Amygdala (tissue), 56 donors: ENCODE results near the gene TMEM123.

Experiments
- DNase-seq, 56 donors: peaks; one replicate each; lab custom pipeline; 2025; lab: John Stamatoyannopoulos, UW

Gene TMEM123

DNA sequence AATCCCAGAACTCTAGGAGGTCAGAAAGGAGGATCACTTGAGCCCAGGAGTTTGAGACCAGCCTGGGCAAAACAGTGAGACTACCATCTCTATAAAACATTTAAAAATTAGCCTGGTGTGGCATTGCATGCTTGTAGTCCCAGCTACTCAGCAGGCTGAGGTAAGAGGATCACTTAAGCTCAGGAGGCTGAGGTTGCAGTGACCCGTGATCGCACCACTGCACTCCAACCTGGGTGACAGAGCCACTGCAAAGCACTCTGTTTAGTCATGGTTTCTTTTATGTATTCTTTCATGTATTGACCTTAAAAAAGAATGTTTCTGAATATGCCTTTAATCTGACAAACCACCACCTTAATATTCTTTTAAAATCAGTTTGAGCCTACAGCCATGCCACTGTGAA is 53.4 kb downstream of the TMEM123 start:
- no peak for DNase-seq

- DNase-seq = no peak
Observed at GRCh38 chr11:102398297-102398696, 54.3 kb downstream of the TMEM123 start.

DNA sequence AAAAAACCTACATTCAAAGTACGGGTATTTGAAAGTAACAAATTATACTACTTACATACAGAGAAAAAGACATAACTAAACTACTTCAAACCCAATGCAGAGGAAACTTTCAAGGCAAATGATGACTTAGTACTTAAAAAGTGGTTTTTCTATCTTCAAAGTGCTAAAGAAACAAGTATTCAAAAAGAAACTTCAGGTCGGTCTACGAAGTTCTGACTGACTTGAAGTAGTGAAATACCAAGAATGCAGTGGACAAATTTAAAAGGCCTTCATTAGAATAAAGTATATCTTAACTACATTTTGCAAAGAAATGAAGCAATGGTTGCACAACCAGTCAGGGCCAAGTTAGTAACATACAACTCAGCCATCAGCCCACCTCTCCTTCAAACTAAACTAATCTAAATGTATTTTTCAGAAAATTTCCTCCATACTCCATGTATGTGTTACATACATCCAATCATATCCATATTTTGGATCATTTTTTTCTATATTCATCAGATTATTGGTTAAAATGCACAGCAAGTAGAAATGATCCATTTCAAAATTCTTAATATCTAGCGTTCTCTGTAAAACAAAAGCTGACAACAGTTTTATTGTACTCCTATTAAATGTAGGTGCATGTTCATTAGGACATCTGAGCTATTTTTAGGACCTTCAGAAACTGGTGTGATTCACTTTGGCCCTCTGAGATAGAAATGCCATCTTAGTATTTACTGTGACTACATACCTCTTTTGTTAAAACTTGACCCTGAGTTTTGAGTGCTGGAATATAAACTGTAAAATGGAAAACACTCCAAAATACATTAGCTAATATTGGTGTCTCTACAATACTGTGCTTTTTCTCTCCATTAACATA is 55.6 kb downstream of the TMEM123 start:
- no peak for DNase-seq

- no peak for DNase-seq
Observed at GRCh38 chr11:102395720-102396393, 56.7 kb downstream of the TMEM123 start.

DNA sequence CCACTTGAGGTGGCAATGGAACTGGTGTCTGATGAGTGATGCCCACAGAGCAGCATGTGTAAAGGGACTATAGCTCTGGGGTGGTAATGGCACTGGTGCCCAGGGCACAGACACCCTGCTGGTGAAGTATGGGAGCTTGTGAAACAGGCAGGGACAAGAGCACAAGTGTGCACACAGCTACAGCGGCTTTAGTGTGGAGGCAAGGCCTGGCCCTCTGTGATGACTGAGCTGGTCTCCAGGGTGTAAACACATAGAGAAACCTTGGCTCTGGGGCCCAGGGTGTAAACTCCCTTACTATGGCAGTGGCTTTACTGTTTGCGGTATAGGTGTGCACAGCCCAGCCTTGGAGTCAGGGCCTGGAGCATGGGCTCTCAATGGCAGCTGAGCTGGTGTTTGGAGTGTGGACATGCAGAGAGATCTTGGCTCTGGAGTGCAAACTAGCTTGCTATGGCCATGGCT is 59.3 kb downstream of the TMEM123 start:
- no peak for DNase-seq

DNA sequence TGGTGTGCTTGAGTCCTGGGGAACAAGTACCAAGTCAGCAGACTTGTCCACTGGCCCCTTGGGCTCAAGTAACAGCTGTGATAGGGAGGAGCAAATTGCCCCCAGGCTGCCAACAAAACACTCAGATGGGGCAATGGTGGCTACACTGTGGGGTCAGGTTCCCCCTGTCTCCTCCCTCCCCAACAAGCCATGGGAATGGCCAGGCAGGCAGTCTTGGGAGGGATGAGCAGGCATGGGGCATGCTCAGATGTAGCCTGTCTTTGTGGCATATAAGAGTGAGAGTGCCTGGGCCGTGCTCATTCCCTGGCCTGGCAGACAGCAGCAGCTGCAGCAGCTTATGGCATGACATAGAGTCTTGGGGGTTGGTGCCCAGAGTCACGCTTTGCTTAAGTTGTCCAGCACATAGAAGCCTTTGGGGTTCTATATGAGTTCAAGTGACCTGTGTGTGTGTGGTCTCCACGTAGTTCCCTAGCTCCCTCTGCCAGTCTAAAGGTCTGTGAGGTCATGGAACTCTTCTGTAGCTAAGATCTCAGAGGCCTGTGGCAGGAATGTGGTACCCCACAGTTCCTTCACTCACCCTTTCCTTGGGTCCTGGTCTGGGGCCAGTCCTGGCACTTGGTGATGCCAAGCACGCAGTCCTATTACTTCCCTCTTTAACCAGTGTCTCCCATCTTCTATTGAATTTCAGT is 60.9 kb downstream of the TMEM123 start:
- DNase-seq = no peak

GRCh38 chr11:102390667-102391465 is 61.7 kb downstream of the TMEM123 start:
- peak in 48 of 56 donors; percentile 10 to 83 (median 49) for DNase-seq

DNA sequence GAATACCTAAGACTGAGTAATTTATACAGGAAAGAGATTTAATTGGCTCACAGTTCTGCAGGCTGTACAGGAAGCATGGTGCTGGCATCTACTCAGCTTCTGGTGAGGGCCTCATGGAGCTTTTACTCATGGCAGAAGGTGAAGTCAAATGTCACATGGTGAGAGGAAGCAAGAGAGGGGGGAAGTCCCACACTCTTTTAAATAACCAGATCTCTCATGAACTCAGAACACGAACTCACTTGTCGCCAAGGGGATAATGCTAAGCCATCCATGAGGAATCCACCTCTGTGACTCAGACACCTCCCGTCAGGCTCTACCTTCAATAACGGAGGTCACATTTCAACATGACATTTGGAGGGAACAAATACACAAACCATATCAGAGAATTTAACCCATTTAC is 63.3 kb downstream of the TMEM123 start:
- DNase-seq = no peak

DNA sequence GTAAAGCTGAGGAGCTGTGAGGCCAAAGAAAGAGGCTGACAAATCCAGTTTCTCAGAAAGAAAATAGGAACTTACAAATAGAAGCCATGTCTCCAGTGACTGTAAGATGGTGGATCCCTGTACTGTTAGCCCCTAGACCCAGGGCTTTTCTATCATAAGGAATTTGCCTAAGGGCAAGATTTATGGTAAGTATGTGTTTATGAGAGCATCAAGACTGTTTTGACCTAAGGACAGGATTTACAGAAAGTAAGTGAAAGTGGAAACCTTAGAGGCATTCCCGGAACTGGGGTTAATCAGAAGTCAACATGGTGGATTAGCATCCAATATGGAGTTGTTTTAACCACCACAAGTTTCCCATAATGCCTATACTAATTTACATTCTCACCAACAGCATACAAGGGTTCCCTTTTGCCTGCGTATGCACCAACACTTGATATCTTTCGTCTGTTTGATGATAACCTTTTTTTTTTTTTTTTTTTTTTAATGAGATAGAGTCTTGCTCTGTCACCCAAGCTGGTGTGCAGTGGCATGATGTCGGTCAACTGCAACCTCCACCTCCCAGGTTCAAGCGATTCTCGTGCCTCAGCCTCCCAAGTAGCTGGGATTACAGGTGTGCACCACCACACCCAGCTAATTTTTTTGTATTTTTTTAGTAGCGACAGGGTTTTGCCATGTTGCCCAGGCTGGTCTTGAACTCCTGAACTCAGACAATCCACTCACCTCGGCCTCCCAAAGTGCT is 65.4 kb downstream of the TMEM123 start:
- DNase-seq = no peak

GRCh38 chr11:102386136-102386734 is 66.3 kb downstream of the TMEM123 start:
- no peak for DNase-seq

DNA sequence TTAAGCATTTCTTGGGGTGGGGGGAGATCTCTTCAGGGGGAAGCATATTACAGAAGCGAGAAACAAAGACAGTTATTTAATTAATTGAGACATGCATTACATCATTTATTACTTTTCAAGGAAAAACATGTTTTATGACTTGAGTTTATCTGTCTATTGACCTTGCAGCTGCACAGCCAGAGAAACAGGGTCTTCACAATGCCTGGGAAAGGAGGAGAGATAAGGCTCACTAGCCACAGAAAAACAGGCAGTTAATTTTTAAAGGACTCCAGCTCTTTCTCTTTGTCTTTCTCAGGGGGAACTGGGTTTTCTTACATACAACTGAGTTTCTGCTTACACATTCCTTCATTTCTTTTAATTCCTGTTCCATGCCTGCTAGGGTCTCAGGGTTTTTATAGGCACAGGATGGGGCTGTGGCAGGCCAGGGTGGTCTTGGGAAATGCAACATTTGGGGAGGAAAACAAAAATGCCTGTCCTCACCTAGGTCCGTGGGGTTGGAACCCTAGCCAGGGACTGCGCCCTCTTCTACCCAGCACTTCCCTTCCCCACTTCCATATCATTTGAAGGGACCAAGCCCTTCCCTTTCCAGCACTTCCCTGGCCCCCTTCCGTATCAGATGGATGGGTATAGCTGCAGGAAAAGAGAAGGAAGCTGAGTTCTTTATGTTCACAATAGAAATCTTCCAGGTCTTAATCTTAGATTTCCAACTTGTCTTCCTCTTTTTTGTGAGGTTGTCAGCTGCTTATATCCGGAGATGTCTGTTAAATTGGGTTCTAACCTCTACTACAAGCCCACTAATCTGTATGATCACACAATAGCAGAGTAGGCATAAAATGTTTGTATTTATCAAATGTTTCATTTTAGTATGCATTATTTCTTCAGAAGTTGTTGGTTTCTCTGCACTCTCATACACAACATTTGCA is 67.2 kb downstream of the TMEM123 start:
- no peak for DNase-seq

GRCh38 chr11:102384419-102385079 is 68.0 kb downstream of the TMEM123 start:
- DNase-seq = no peak

GRCh38 chr11:102383839-102384238 is 68.7 kb downstream of the TMEM123 start:
- no peak for DNase-seq

DNA sequence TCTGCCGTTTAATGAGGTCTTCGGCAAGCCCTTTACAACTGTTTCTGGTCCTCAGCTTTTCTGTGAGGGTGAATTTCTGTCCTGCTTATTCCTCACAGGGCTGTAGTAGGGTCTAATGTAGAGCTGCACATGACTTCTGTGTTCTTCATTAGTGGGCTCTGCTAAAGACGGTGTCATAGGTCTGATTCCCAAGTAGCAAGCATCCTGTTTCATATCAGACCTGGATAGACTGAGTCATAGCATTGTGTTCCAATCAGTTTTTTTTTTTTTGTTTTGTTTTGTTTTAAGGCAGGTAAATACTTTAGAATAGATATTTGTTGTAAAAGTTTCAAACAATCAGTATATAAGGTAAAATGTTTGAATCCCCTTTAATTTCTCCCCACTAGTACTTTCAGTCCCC is 70.2 kb downstream of the TMEM123 start:
- no peak for DNase-seq

DNA sequence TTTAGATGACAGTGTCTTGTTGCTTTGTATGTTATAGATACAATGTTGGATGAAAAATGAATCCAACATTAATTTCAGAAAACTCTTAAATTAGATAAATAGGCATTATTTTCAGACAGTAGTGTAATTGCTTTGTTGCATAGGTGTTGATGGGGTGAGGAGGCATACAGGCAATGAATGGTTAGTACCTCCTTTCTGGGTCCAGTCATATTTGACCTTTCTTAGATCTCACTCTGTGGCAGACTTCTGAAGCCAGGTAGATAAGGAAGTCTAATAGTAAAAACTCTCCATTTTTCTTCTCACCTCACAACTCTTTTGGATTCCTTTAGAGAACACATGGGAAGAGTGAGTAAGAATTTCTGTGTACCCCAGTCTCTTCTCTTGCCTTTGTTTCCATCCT is 73.7 kb downstream of the TMEM123 start:
- no peak for DNase-seq

- DNase-seq = no peak
Observed at GRCh38 chr11:102377891-102378290, 74.7 kb downstream of the TMEM123 start.

DNA sequence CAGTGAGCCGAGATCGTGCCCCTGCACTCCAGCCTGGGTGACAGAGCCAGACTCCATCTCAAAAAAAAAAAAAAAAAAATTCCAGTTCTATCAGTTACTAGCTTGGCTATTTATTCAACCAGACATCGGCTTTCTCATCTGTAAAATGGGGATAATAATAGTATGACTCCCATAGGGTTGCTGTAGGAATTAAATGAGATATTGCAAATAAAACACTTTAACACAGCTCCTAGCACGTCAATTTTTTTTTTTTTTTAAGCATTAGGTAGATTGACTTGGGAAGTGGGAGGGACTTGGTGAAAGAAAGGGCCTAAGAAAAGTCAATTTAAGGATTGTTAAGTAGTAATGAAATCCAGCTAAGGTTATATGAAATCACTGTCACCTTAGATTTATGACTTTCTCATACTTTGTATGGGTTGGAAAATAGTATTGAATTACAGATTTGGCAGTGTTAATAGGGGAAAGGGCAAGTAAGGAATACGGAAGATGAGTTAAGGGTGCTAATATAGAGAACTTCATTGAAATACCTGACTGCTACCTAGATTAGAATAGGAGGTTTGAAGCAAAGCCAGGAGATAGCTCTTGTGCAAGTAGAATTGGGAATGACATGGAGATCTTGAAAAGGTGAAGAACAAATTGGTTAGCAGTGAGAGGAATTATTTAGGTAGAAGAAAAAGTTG is 76.7 kb downstream of the TMEM123 start:
- DNase-seq = no peak
